Measurements from ENCODE around the gene ZNF454.

DNA sequence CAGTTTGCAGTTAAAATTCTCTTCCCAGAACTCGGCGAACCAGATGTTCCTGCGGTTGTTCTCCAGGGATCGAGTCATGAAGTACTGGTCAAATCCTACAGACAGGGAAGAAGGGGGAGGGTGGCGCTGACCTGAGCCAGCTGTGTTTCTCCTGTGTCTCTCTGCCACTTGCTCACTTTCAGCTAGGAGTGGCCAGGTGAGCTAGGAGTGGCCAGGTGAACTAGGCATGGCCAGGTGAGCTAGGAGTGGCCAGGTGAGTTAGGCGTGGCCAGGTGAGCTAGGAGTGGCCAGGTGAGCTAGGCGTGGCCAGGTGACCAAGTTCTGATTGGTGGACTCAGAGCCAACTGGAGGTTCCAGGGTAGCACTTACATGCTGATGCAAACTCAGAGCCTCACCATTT is 48.3 kb downstream of the ZNF454 start:
- TF ChIP-seq, protein P1, sequence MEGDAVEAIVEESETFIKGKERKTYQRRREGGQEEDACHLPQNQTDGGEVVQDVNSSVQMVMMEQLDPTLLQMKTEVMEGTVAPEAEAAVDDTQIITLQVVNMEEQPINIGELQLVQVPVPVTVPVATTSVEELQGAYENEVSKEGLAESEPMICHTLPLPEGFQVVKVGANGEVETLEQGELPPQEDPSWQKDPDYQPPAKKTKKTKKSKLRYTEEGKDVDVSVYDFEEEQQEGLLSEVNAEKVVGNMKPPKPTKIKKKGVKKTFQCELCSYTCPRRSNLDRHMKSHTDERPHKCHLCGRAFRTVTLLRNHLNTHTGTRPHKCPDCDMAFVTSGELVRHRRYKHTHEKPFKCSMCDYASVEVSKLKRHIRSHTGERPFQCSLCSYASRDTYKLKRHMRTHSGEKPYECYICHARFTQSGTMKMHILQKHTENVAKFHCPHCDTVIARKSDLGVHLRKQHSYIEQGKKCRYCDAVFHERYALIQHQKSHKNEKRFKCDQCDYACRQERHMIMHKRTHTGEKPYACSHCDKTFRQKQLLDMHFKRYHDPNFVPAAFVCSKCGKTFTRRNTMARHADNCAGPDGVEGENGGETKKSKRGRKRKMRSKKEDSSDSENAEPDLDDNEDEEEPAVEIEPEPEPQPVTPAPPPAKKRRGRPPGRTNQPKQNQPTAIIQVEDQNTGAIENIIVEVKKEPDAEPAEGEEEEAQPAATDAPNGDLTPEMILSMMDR (IDR thresholded peaks at IDR 0.05), result no peak
- no peak for TF ChIP-seq POLR2A (IDR thresholded peaks at IDR 0.05)
- TF ChIP-seq EP300 (IDR thresholded peaks at IDR 0.05), result no peak
- no peak for TF ChIP-seq POLR2AphosphoS5 (IDR thresholded peaks at IDR 0.05)
